Inflammatory macrophage treated with lipopolysaccharide for 4 hours (primary cell): ENCODE measurements around the gene FKBP15.
"Not testable (repeated sequence)": the region's sequence is repeated elsewhere in the genome, so short reads cannot be mapped to it uniquely, and the experiment has no call there.

Source experiments
- DNase-seq: peaks from one replicate; pipeline ENCODE4 v3.0.0-alpha.2; 2020

Gene FKBP15

GRCh38 chr9:113140896-113141295 lies 80.2 kb downstream of the FKBP15 start:
- not testable (repeated sequence) for DNase-seq

GRCh38 chr9:113139953-113140352 lies 81.1 kb downstream of the FKBP15 start:
- DNase-seq, result no peak

GRCh38 chr9:113139225-113139829 lies 81.8 kb downstream of the FKBP15 start:
- no peak for DNase-seq

GRCh38 chr9:113138760-113139159 lies 82.3 kb downstream of the FKBP15 start:
- DNase-seq, result no peak

- DNase-seq, result no peak
Measured at GRCh38 chr9:113137196-113138168, 83.6 kb downstream of the FKBP15 start.

GRCh38 chr9:113131689-113132151 lies 89.4 kb downstream of the FKBP15 start:
- peak; percentile 52 for DNase-seq

GRCh38 chr9:113129884-113130283 lies 91.2 kb downstream of the FKBP15 start:
- DNase-seq, result peak; percentile 90

- DNase-seq, result no peak
Measured at GRCh38 chr9:113129466-113129865, 91.6 kb downstream of the FKBP15 start.

- peak; percentile 96 for DNase-seq
Measured at GRCh38 chr9:113125386-113126035, 95.6 kb downstream of the FKBP15 start.

- not testable (repeated sequence) for DNase-seq
Measured at GRCh38 chr9:113118829-113119228, 102.2 kb downstream of the FKBP15 start.
